K562 (cell line): ENCODE measurements around the gene SHISA5. TPM values are rescaled to one million over a fixed set of nuclear protein-coding genes. Genes with fewer than 3 reads are reported as not detected.

ENCODE experiments used
- ATF2 ChIP-seq: sonication (generic); formaldehyde crosslinking; IDR thresholded peaks from 2 replicates; pipeline ENCODE4 v1.8.1; 2022; ENCODE audit warnings: missing genetic modification reagents
- CAMTA2 ChIP-seq: fragments of 250-450 bp; sonication (Bioruptor Pico); conservative IDR thresholded peaks from 2 replicates; pipeline ENCODE4 v1.5.1; 2022
- CHCHD3 ChIP-seq: fragments of 250-450 bp; sonication (Bioruptor Pico); IDR thresholded peaks from 2 replicates; pipeline ENCODE4 v2.1.2; 2022; ENCODE audit warnings: mild to moderate bottlenecking
- CHD2 ChIP-seq: IDR thresholded peaks from 2 replicates; pipeline ENCODE4 v1.6.1; 2011; ENCODE audit warnings: low read depth, low read length
- CHD4 ChIP-seq: fragments of 200-600 bp; sonication (generic); IDR thresholded peaks from 3 replicates; pipeline ENCODE4 v1.6.1; 2012; ENCODE audit warnings: low read depth, mild to moderate bottlenecking, mixed read lengths, low read length, inconsistent platforms; ENCODE audit not compliant: insufficient read depth, insufficient replicate concordance, poor library complexity, severe bottlenecking
- CREBBP ChIP-seq: IDR thresholded peaks from one replicate; pipeline ENCODE4 v1.6.1; 2012; ENCODE audit warnings: low read depth, mild to moderate bottlenecking, control low read depth, inconsistent platforms, low read length
- DIDO1 ChIP-seq: fragments of 450-650 bp; IDR thresholded peaks from 2 replicates; pipeline ENCODE4 v1.6.1; 2016; ENCODE audit warnings: low read depth, missing biosample characterization, missing genetic modification characterization
- FUS ChIP-seq: fragments of 200-400 bp; formaldehyde crosslinking; optimal IDR thresholded peaks from 2 replicates; pipeline ENCODE3; 2017; ENCODE audit warnings: low read depth, low read length
- KHSRP ChIP-seq: fragments of 450-650 bp; IDR thresholded peaks from 2 replicates; pipeline ENCODE4 v1.6.1; 2017
- LEF1 ChIP-seq: fragments of 450-650 bp; IDR thresholded peaks from 2 replicates; pipeline ENCODE4 v1.6.1; 2016; ENCODE audit warnings: mild to moderate bottlenecking
- MAFK ChIP-seq: IDR thresholded peaks from 2 replicates; pipeline ENCODE4 v1.6.1; 2011; ENCODE audit warnings: low read length, improper control_type of control experiment
- MCM3 ChIP-seq: fragments of 450-650 bp; IDR thresholded peaks from 2 replicates; pipeline ENCODE4 v1.6.1; 2016
- NCOA6 ChIP-seq: fragments of 450-650 bp; IDR thresholded peaks from 2 replicates; pipeline ENCODE4 v1.6.1; 2017; ENCODE audit warnings: mild to moderate bottlenecking
- PCBP2 ChIP-seq: fragments of 200-400 bp; formaldehyde crosslinking; IDR thresholded peaks from 2 replicates; pipeline ENCODE4 v1.6.1; 2018; ENCODE audit warnings: low read length, low read depth, mild to moderate bottlenecking, moderate library complexity; ENCODE audit not compliant: poor library complexity, severe bottlenecking
- PHB ChIP-seq: fragments of 250-450 bp; sonication (Bioruptor Pico); IDR thresholded peaks from 2 replicates; pipeline ENCODE4 v1.5.0; 2021
- RBM34 ChIP-seq: fragments of 200-400 bp; formaldehyde crosslinking; IDR thresholded peaks from 2 replicates; pipeline ENCODE4 v1.6.1; 2018; ENCODE audit warnings: low read length, borderline replicate concordance; ENCODE audit not compliant: insufficient read depth
- TCF7 ChIP-seq: sonication (generic); IDR thresholded peaks from 2 replicates; pipeline ENCODE4 v1.6.1; 2016; ENCODE audit warnings: antibody characterized with exemption, borderline replicate concordance
- USF2 ChIP-seq: sonication (generic); formaldehyde crosslinking; IDR thresholded peaks from 2 replicates; pipeline ENCODE4 v1.5.0; 2020; ENCODE audit warnings: missing genetic modification reagents
- ZBTB26 ChIP-seq: fragments of 450-650 bp; formaldehyde crosslinking; IDR thresholded peaks from 2 replicates; pipeline ENCODE4 v1.4.0; 2022; ENCODE audit warnings: missing genetic modification characterization
- ZBTB34 ChIP-seq: fragments of 250-450 bp; sonication (Bioruptor Pico); IDR thresholded peaks from 2 replicates; pipeline ENCODE4 v1.8.0; 2021; ENCODE audit warnings: mild to moderate bottlenecking, moderate library complexity
- ZC3H11A ChIP-seq: IDR thresholded peaks from 2 replicates; pipeline ENCODE4 v1.6.1; 2012; ENCODE audit warnings: low read depth, low read length, improper control_type of control experiment
- ZFP91 ChIP-seq: sonication (generic); formaldehyde crosslinking; IDR thresholded peaks from 2 replicates; pipeline ENCODE4 v1.8.0; 2022; ENCODE audit warnings: mild to moderate bottlenecking, missing genetic modification reagents
- ZNF431 ChIP-seq: sonication (generic); formaldehyde crosslinking; IDR thresholded peaks from 2 replicates; pipeline ENCODE4 v1.8.0; 2022; ENCODE audit warnings: mild to moderate bottlenecking, missing genetic modification reagents
- ZNF586 ChIP-seq: fragments of 450-650 bp; formaldehyde crosslinking; conservative IDR thresholded peaks from 2 replicates; pipeline ENCODE4 v1.4.0; 2020; ENCODE audit warnings: mild to moderate bottlenecking, moderate library complexity
- polyA plus RNA-seq, 8 experiments: library from polyadenylated mRNA; depleted of rRNA in 4 of 8; stranded (reverse) in 5 of 8; unstranded in 3 of 8; fragments of >200 nt; fragmentation: Nextera tagmentation in 2 of 8; fragmentation: Illumina TruSeq in 1 of 8; extraction: Ambion mirVana in 2 of 8; extraction: Trizol in 1 of 8; gene quantifications; 2 replicates each; pipeline versions ENCODE4 v1.2.1 to v1.2.3, GENCODE V29; 2011 to 2014; ENCODE audit warnings: inconsistent platforms in 1 of 8, missing spikeins in 1 of 8
- total RNA-seq, 7 experiments: library from RNA; depleted of rRNA in 6 of 7; stranded (reverse); fragments of >200 nt in 6 of 7; fragmentation: Illumina TruSeq in 2 of 7; extraction: Trizol in 2 of 7; gene quantifications; 2 replicates each; pipeline versions ENCODE4 v1.2.1 to v1.2.3, GENCODE V29; 2011 to 2021; ENCODE audit warnings: low replicate concordance in 1 of 7

SHISA5 gene
- total and polyA plus RNA-seq, 9 of the 15 experiments (the other 6 are each of a cell fraction or from before 2014, with no cell fraction given) = 8.4 to 85.8 (median 56.1) TPM

- no peak for TF ChIP-seq ZBTB34 (CRISPR knock-in tag)
- no peak for TF ChIP-seq CREBBP
- TF ChIP-seq ZNF431 (CRISPR knock-in tag) = no peak
- TF ChIP-seq FUS = no peak
- no peak for TF ChIP-seq CAMTA2 (CRISPR knock-in tag)
- TF ChIP-seq LEF1 = peak; percentile 49; the same call in 1 of the 2 replicates
- 0 out of 2 replicates have a peak, but pooled peaks have one; percentile 14 for TF ChIP-seq KHSRP
- no peak for TF ChIP-seq MAFK
- TF ChIP-seq TCF7 = no peak
- no peak for TF ChIP-seq MCM3
- TF ChIP-seq CHCHD3 (CRISPR knock-in tag) = no peak
- TF ChIP-seq CHD4 = no peak
- TF ChIP-seq PCBP2 = no peak
- no peak for TF ChIP-seq CHD2
- TF ChIP-seq PHB (CRISPR knock-in tag) = no peak
- TF ChIP-seq ZNF586 (CRISPR knock-in tag) = no peak
- no peak for TF ChIP-seq NCOA6
- peak; percentile 72; the same call in 1 of the 2 replicates for TF ChIP-seq ATF2 (CRISPR knock-in tag)
- 0 out of 2 replicates have a peak, but pooled peaks have one; percentile 34 for TF ChIP-seq DIDO1 (tag)
- peak; percentile 87 for TF ChIP-seq ZFP91 (CRISPR knock-in tag)
- TF ChIP-seq ZC3H11A = no peak
- no peak for TF ChIP-seq ZBTB26 (CRISPR knock-in tag)
- TF ChIP-seq USF2 (CRISPR knock-in tag) = no peak
- no peak for TF ChIP-seq RBM34
Observed at GRCh38 chr3:48472923-48473616, 30.9 kb downstream of the SHISA5 start (continued).
